WERI-Rb-1 (cell line): ENCODE results near the gene COBL.

Source experiments
- DNase-seq: peaks from one replicate; pipeline ENCODE4 v3.0.0-alpha.2; 2020
- H3K27ac ChIP-seq: fragments of 250-450 bp; sonication (Bioruptor Pico); 2 replicates; pipeline ENCODE4 v1.5.1; 2020; ENCODE audit warnings: mild to moderate bottlenecking, moderate library complexity
- H3K27me3 ChIP-seq: fragments of 250-450 bp; sonication (Bioruptor Pico); 2 replicates; pipeline ENCODE4 v1.5.1; 2021; ENCODE audit warnings: mild to moderate bottlenecking, low read depth, moderate library complexity; ENCODE audit not compliant: insufficient read depth, severe bottlenecking
- H3K36me3 ChIP-seq: fragments of 250-450 bp; sonication (Bioruptor Pico); 2 replicates; pipeline ENCODE4 v1.5.1; 2020; ENCODE audit warnings: mild to moderate bottlenecking, moderate library complexity
- H3K4me3 ChIP-seq: 2 replicates; pipeline ENCODE4 v1.5.1; 2011; ENCODE audit warnings: low read depth, mild to moderate bottlenecking, control low read depth, low read length
- H3K9me3 ChIP-seq: fragments of 250-450 bp; sonication (Bioruptor Pico); 2 replicates; pipeline ENCODE4 v1.5.1; 2021; ENCODE audit warnings: mild to moderate bottlenecking, moderate library complexity; ENCODE audit not compliant: severe bottlenecking
- CTCF ChIP-seq: IDR thresholded peaks from 2 replicates; pipeline ENCODE4 v1.5.1; 2011; ENCODE audit warnings: low read depth, mild to moderate bottlenecking, control low read depth, inconsistent platforms, low read length

The COBL gene

GRCh38 chr7:51234609-51235308 is 81.8 kb downstream of the COBL start:
- no peaks in the 10 kb centered on the region for H3K27me3 ChIP-seq
- H3K36me3 ChIP-seq = no peaks in the 10 kb centered on the region
- H3K27ac ChIP-seq = no peak overlapping the region
- no peaks in the 10 kb centered on the region for H3K9me3 ChIP-seq
- TF ChIP-seq CTCF = no peak
- no peak overlapping the region for H3K4me3 ChIP-seq
- DNase-seq = no peak

- DNase-seq = no peak
- no peaks in the 10 kb centered on the region for H3K36me3 ChIP-seq
- H3K27ac ChIP-seq = no peak overlapping the region
- TF ChIP-seq CTCF = no peak
- no peak overlapping the region for H3K4me3 ChIP-seq
- no peaks in the 10 kb centered on the region for H3K9me3 ChIP-seq
- no peaks in the 10 kb centered on the region for H3K27me3 ChIP-seq
Observed at GRCh38 chr7:51234139-51234538, 82.5 kb downstream of the COBL start.

GRCh38 chr7:51233374-51233773 is 83.2 kb downstream of the COBL start:
- H3K36me3 ChIP-seq = no peaks in the 10 kb centered on the region
- H3K4me3 ChIP-seq = no peak overlapping the region
- no peaks in the 10 kb centered on the region for H3K27me3 ChIP-seq
- no peak overlapping the region for H3K27ac ChIP-seq
- TF ChIP-seq CTCF = no peak
- no peak for DNase-seq
- no peaks in the 10 kb centered on the region for H3K9me3 ChIP-seq

DNA sequence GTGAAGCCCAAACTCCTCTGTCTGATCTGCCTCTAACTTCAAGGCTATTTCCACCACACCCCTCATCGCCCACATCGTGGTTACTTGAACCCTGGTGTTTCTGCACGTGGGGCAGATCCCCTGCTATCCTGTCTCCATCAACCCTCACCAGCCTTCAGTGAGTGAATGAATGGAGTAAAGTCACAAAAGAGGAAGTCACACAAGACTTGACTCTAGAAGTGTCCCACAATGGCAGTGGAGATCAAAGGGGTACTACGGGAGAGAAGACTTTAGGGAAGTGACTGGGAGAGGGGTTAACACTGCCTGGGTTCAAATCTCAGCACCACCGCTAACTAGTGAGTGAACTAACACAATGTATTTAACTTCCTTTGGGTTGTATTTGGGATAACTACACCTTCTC is 85.9 kb downstream of the COBL start:
- TF ChIP-seq CTCF = no peak
- Histone ChIP-seq H3K9me3 (no peaks in the 10 kb centered on the region), H3K27ac (no peak overlapping the region), H3K4me3 (no peak overlapping the region), H3K27me3 (no peaks in the 10 kb centered on the region), H3K36me3 (no peaks in the 10 kb centered on the region; the same call in 1 of the 2 replicates)
- DNase-seq = no peak

DNA sequence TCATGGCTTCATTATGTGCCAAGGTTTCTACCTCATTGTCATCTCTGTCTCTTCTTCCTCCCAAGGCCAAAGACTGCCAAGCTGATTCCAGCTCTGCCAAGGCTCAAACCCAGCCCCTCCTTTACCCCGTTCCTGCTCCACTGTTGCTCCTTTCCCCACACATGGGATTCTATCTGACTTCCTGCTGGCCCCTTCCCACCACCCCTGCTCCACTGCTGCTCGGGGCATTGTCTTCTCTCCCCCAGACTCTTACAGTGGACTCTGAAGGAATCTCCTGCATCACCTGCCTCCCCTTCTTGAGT is 86.3 kb downstream of the COBL start:
- Histone ChIP-seq H3K27ac (no peak overlapping the region), H3K9me3 (no peaks in the 10 kb centered on the region), H3K27me3 (no peaks in the 10 kb centered on the region), H3K4me3 (no peak overlapping the region), H3K36me3 (no peaks in the 10 kb centered on the region; the same call in 1 of the 2 replicates)
- DNase-seq = no peak
- no peak for TF ChIP-seq CTCF
